ENCODE measurements around the gene OPCML.

Gene OPCML

DNA sequence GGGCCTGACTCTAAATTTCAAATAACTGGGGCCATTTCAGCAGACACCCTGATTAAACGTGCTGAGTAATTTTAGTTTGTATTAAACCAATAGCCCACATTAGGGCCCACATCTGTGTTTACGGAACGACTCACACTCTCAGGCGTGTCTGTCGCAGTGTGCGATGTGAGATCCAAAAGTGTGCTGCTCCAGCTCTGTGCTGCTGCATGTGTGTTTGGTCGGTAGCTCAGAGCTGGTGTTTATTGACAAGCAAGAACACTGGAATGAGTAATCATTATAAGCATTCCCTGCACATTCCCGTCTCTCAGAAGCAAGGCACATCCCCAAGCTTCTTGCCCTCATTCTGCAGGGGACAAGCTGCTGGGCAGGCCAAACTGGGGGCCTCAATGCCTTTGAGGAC lies 7.8 kb downstream of the OPCML start:
- Histone ChIP-seq H3K27me3 (ENCODE audit: control insufficient read depth in 3 of 3, insufficient read depth in 3 of 3, low read depth in 1 of 3, low read length in 3 of 3) (no peaks in the 10 kb centered on the region), H2AFZ (ENCODE audit: low read length) (no peak overlapping the region), H3K9ac (ENCODE audit: low read depth, low read length, poor library complexity) (no peak overlapping the region), H2BK120ac (ENCODE audit: low read depth, low read length) (no peak overlapping the region), H3K18ac (ENCODE audit: low read length) (no peak overlapping the region), H2BK5ac (ENCODE audit: low read length) (no peak overlapping the region), H3K27ac (replicated peaks; ENCODE audit: low read length) (no peak overlapping the region), H4K91ac (ENCODE audit: low read depth, low read length, poor library complexity) (no peak overlapping the region), H3K4me1 (ENCODE audit: control insufficient read depth in 2 of 2, insufficient read depth in 1 of 2, low read depth in 1 of 2, low read length in 2 of 2) (no peaks in the 10 kb centered on the region), H3K79me1 (ENCODE audit: low read depth, low read length) (no peaks in the 10 kb centered on the region), H3K14ac (ENCODE audit: low read length) (no peak overlapping the region), H3K9me3 (replicated peaks in 1 of 2; ENCODE audit: control insufficient read depth in 2 of 2, insufficient read depth in 1 of 2, low read depth in 1 of 2, low read length in 2 of 2) (no peaks in the 10 kb centered on the region), H2AK5ac (ENCODE audit: low read depth, low read length) (no peak overlapping the region), H3K4ac (ENCODE audit: low read length) (no peak overlapping the region), H3K4me2 (ENCODE audit: insufficient read depth, low read length, poor library complexity, severe bottlenecking) (no peak overlapping the region), H3K4me3 (ENCODE audit: low read length in 2 of 2) (no peak overlapping the region), H2BK15ac (ENCODE audit: low read length) (no peak overlapping the region), H3K23ac (ENCODE audit: low read depth, low read length, poor library complexity) (no peak overlapping the region), H4K8ac (ENCODE audit: low read depth, low read length) (no peak overlapping the region), H2BK12ac (ENCODE audit: low read length) (no peak overlapping the region), H3K36me3 (replicated peaks in 1 of 2; ENCODE audit: control insufficient read depth in 2 of 2, insufficient read depth in 2 of 2, low read length in 2 of 2) (no peaks in the 10 kb centered on the region)
- DNase-seq (ENCODE audit: low spot score): no peak
- no CpG with 5 or more reads among the region's 8 CpGs for WGBS, 2 donors (ENCODE audit: extremely low coverage in 2 of 2, insufficient read length in 2 of 2, insufficient replicate concordance in 1 of 2)

GRCh38 chr11:133522344-133522743 lies 10.0 kb downstream of the OPCML start:
- WGBS, 2 donors (ENCODE audit: extremely low coverage in 2 of 2, insufficient read length in 2 of 2, insufficient replicate concordance in 1 of 2): no CpG with 5 or more reads among the region's 6 CpGs
- no peak overlapping the region for H3K4me2 ChIP-seq (ENCODE audit: insufficient read depth, low read length, poor library complexity, severe bottlenecking)
- H3K36me3 ChIP-seq (replicated peaks in 1 of 2; ENCODE audit: control insufficient read depth in 2 of 2, insufficient read depth in 2 of 2, low read length in 2 of 2): no peaks in the 10 kb centered on the region
- H3K14ac ChIP-seq (ENCODE audit: low read length): no peak overlapping the region
- no peak for DNase-seq (ENCODE audit: low spot score)
- H3K23ac ChIP-seq (ENCODE audit: low read depth, low read length, poor library complexity): no peak overlapping the region
- no peak overlapping the region for H3K4ac ChIP-seq (ENCODE audit: low read length)
- no peak overlapping the region for H2BK15ac ChIP-seq (ENCODE audit: low read length)
- H3K9ac ChIP-seq (ENCODE audit: low read depth, low read length, poor library complexity): no peak overlapping the region
- H2BK12ac ChIP-seq (ENCODE audit: low read length): no peak overlapping the region
- no peak overlapping the region for H2BK5ac ChIP-seq (ENCODE audit: low read length)
- H3K4me3 ChIP-seq (ENCODE audit: low read length in 2 of 2): no peak overlapping the region
- H2BK120ac ChIP-seq (ENCODE audit: low read depth, low read length): no peak overlapping the region
- H3K27me3 ChIP-seq (ENCODE audit: control insufficient read depth in 3 of 3, insufficient read depth in 3 of 3, low read depth in 1 of 3, low read length in 3 of 3): no peaks in the 10 kb centered on the region
- H2AFZ ChIP-seq (ENCODE audit: low read length): no peak overlapping the region
- no peak overlapping the region for H4K8ac ChIP-seq (ENCODE audit: low read depth, low read length)
- H3K9me3 ChIP-seq (replicated peaks in 1 of 2; ENCODE audit: control insufficient read depth in 2 of 2, insufficient read depth in 1 of 2, low read depth in 1 of 2, low read length in 2 of 2): no peaks in the 10 kb centered on the region
- H3K18ac ChIP-seq (ENCODE audit: low read length): no peak overlapping the region
- H3K79me1 ChIP-seq (ENCODE audit: low read depth, low read length): no peaks in the 10 kb centered on the region
- no peak overlapping the region for H2AK5ac ChIP-seq (ENCODE audit: low read depth, low read length)
- no peak overlapping the region for H3K27ac ChIP-seq (replicated peaks; ENCODE audit: low read length)
- peaks cover 0 to 2% of the 10 kb centered on the region in 2 donors for H3K4me1 ChIP-seq (ENCODE audit: control insufficient read depth in 2 of 2, insufficient read depth in 1 of 2, low read depth in 1 of 2, low read length in 2 of 2)
- H4K91ac ChIP-seq (ENCODE audit: low read depth, low read length, poor library complexity): no peak overlapping the region

GRCh38 chr11:133521502-133521901 lies 10.8 kb downstream of the OPCML start:
- Histone ChIP-seq H3K4me3 (ENCODE audit: low read length in 2 of 2) (no peak overlapping the region), H3K79me1 (ENCODE audit: low read depth, low read length) (no peaks in the 10 kb centered on the region)

DNA sequence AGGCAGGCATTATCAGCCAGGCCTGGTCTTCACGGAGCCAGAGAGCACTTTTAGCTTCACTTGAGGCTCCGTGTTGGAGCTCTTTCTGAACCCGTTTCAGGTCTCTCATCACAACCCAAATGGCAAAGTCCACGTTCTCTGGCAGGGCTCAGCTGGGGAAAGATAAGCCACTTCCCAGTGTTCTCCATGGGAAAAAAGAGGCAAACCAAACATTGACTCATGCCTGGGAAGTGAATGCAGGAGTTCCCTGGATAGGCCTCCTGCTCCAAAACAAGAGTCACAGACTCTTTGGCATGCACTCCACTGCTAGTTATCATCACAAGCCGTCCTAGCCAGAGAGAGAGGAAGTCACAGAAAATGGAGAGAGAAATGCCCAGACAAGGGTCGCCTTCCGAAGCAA lies 11.6 kb downstream of the OPCML start:
- Histone ChIP-seq H3K14ac (ENCODE audit: low read length) (no peak overlapping the region), H3K18ac (ENCODE audit: low read length) (no peak overlapping the region)
- no CpG with 5 or more reads among the region's 7 CpGs for WGBS, 2 donors (ENCODE audit: extremely low coverage in 2 of 2, insufficient read length in 2 of 2, insufficient replicate concordance in 1 of 2)

More at GRCh38 chr11:133521502-133521901, 10.8 kb downstream of the OPCML start:
- Histone ChIP-seq H2BK5ac (ENCODE audit: low read length) (no peak overlapping the region), H4K91ac (ENCODE audit: low read depth, low read length, poor library complexity) (no peak overlapping the region), H3K36me3 (replicated peaks in 1 of 2; ENCODE audit: control insufficient read depth in 2 of 2, insufficient read depth in 2 of 2, low read length in 2 of 2) (no peaks in the 10 kb centered on the region), H4K8ac (ENCODE audit: low read depth, low read length) (no peak overlapping the region), H2AFZ (ENCODE audit: low read length) (no peak overlapping the region), H2BK12ac (ENCODE audit: low read length) (no peak overlapping the region), H3K14ac (ENCODE audit: low read length) (no peak overlapping the region), H3K9ac (ENCODE audit: low read depth, low read length, poor library complexity) (no peak overlapping the region), H2BK15ac (ENCODE audit: low read length) (no peak overlapping the region), H3K23ac (ENCODE audit: low read depth, low read length, poor library complexity) (no peak overlapping the region), H3K9me3 (replicated peaks in 1 of 2; ENCODE audit: control insufficient read depth in 2 of 2, insufficient read depth in 1 of 2, low read depth in 1 of 2, low read length in 2 of 2) (no peaks in the 10 kb centered on the region), H2AK5ac (ENCODE audit: low read depth, low read length) (no peak overlapping the region), H3K18ac (ENCODE audit: low read length) (no peak overlapping the region), H3K4me1 (ENCODE audit: control insufficient read depth in 2 of 2, insufficient read depth in 1 of 2, low read depth in 1 of 2, low read length in 2 of 2) (peaks cover 0 to 2% of the 10 kb centered on the region in 2 donors), H3K27me3 (ENCODE audit: control insufficient read depth in 3 of 3, insufficient read depth in 3 of 3, low read depth in 1 of 3, low read length in 3 of 3) (no peaks in the 10 kb centered on the region), H3K27ac (replicated peaks; ENCODE audit: low read length) (no peak overlapping the region), H3K4me2 (ENCODE audit: insufficient read depth, low read length, poor library complexity, severe bottlenecking) (no peak overlapping the region), H3K4ac (ENCODE audit: low read length) (no peak overlapping the region), H2BK120ac (ENCODE audit: low read depth, low read length) (no peak overlapping the region)
- WGBS, 2 donors (ENCODE audit: extremely low coverage in 2 of 2, insufficient read length in 2 of 2, insufficient replicate concordance in 1 of 2): no CpG with 5 or more reads among the region's 2 CpGs
- no peak for DNase-seq (ENCODE audit: low spot score)

More for the DNA sequence above, 11.6 kb downstream of the OPCML start:
- Histone ChIP-seq H2AFZ (ENCODE audit: low read length) (no peak overlapping the region), H3K36me3 (replicated peaks in 1 of 2; ENCODE audit: control insufficient read depth in 2 of 2, insufficient read depth in 2 of 2, low read length in 2 of 2) (no peaks in the 10 kb centered on the region), H2AK5ac (ENCODE audit: low read depth, low read length) (no peak overlapping the region), H3K79me1 (ENCODE audit: low read depth, low read length) (no peaks in the 10 kb centered on the region), H4K8ac (ENCODE audit: low read depth, low read length) (no peak overlapping the region), H3K9me3 (replicated peaks in 1 of 2; ENCODE audit: control insufficient read depth in 2 of 2, insufficient read depth in 1 of 2, low read depth in 1 of 2, low read length in 2 of 2) (no peaks in the 10 kb centered on the region), H2BK5ac (ENCODE audit: low read length) (no peak overlapping the region), H3K4me2 (ENCODE audit: insufficient read depth, low read length, poor library complexity, severe bottlenecking) (no peak overlapping the region), H2BK120ac (ENCODE audit: low read depth, low read length) (no peak overlapping the region), H3K9ac (ENCODE audit: low read depth, low read length, poor library complexity) (no peak overlapping the region), H3K27ac (replicated peaks; ENCODE audit: low read length) (no peak overlapping the region), H4K91ac (ENCODE audit: low read depth, low read length, poor library complexity) (no peak overlapping the region), H2BK15ac (ENCODE audit: low read length) (no peak overlapping the region), H2BK12ac (ENCODE audit: low read length) (no peak overlapping the region), H3K4ac (ENCODE audit: low read length) (no peak overlapping the region), H3K4me1 (ENCODE audit: control insufficient read depth in 2 of 2, insufficient read depth in 1 of 2, low read depth in 1 of 2, low read length in 2 of 2) (peaks cover 0 to 2% of the 10 kb centered on the region in 2 donors), H3K23ac (ENCODE audit: low read depth, low read length, poor library complexity) (no peak overlapping the region), H3K4me3 (ENCODE audit: low read length in 2 of 2) (no peak overlapping the region), H3K27me3 (ENCODE audit: control insufficient read depth in 3 of 3, insufficient read depth in 3 of 3, low read depth in 1 of 3, low read length in 3 of 3) (no peaks in the 10 kb centered on the region)
- DNase-seq (ENCODE audit: low spot score): no peak
